ENCODE results near the gene OLFM3.

- no peak for TF ChIP-seq POLR2A (IDR thresholded peaks at IDR 0.05)
- no peak for TF ChIP-seq CTCF (IDR thresholded peaks at IDR 0.05)
Measured at GRCh38 chr1:101918277-101918676, 78.4 kb downstream of the OLFM3 start.
